Bronchial epithelial cell (primary cell): ENCODE data around the gene CCN6. TPM values are rescaled to one million over a fixed set of nuclear protein-coding genes. Genes with fewer than 3 reads are reported as not detected.
"Not testable (repeated sequence)": the region's sequence is repeated elsewhere in the genome, so short reads cannot be mapped to it uniquely, and the experiment has no call there.

Experiments used
- DNase-seq: peaks from one replicate; pipeline ENCODE4 v3.0.0-alpha.2; 2010; ENCODE audit warnings: low read depth
- FAIRE-seq: peaks from 2 replicates; lab custom pipeline; 2011; peaks lifted over from hg19 to GRCh38; lab: Jason Lieb, UNC
- H3K27me3 ChIP-seq: 2 replicates; pipeline ENCODE4 v1.5.1; 2011; ENCODE audit warnings: low read length; ENCODE audit not compliant: control insufficient read depth, insufficient read depth
- H3K36me3 ChIP-seq: 2 replicates; pipeline ENCODE4 v1.5.1; 2011; ENCODE audit warnings: low read length; ENCODE audit not compliant: control insufficient read depth, insufficient read depth
- H3K4me3 ChIP-seq: 2 replicates; pipeline ENCODE4 v1.5.1; 2011; ENCODE audit warnings: mild to moderate bottlenecking, low read depth, low read length, control low read depth
- total RNA-seq: library from RNA; depleted of rRNA; stranded (reverse); fragments of >200 nt; gene quantifications from 2 replicates; pipeline ENCODE4 v1.2.1, GENCODE V29; 2014
- TF ChIP-seq, protein P1 (sequence below): IDR thresholded peaks from 2 replicates; pipeline ENCODE4 v1.5.1; 2011; ENCODE audit warnings: mild to moderate bottlenecking, moderate library complexity, low read length, control low read depth, inconsistent platforms; ENCODE audit not compliant: insufficient read depth, severe bottlenecking

The CCN6 gene
- total RNA-seq, 1 donor from 2014 or later = not detected

DNA sequence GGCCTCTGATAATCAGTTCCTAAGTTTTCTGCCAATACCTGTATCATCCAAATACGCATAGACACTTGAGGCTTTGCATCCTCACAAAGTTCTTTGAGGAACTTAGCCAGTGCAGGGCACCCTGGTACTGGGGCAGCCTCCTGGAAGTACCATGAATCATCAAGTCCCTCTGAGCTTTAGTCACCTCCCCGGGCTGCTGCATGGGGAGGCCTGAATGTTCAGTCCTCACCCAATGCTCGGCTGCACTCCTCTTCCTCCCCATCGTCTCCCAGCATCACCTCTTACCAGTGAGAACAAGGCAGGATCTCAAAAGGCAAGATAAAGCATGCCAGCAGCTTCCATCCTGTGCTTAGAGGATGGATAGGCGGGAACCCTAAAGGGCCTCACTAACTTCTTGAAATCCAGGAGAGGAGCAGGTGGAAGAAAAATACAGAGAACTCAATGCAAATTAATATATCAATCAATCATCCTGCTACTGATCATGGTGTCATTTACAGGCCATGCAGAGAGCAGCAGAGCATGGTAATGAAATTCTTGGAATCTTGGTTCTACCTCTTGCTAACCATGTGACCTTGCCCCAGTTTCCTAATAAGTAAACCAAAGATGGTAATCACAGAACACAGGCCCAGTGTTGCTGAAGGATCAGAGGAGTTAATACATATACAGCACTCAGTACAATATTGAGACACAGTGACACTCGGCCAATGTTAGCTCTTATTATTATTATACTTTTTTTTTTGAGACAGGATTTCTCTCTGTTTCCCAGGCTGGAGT is 4.7 kb upstream of the CCN6 start:
- peak; percentile 55 for DNase-seq

GRCh38 chr6:112049996-112050395 is 3.9 kb upstream of the CCN6 start:
- no peak overlapping the region for H3K4me3 ChIP-seq
- H3K36me3 ChIP-seq = no peaks in the 10 kb centered on the region
- DNase-seq = no peak
- no peaks in the 10 kb centered on the region for H3K27me3 ChIP-seq
- TF ChIP-seq, protein P1, sequence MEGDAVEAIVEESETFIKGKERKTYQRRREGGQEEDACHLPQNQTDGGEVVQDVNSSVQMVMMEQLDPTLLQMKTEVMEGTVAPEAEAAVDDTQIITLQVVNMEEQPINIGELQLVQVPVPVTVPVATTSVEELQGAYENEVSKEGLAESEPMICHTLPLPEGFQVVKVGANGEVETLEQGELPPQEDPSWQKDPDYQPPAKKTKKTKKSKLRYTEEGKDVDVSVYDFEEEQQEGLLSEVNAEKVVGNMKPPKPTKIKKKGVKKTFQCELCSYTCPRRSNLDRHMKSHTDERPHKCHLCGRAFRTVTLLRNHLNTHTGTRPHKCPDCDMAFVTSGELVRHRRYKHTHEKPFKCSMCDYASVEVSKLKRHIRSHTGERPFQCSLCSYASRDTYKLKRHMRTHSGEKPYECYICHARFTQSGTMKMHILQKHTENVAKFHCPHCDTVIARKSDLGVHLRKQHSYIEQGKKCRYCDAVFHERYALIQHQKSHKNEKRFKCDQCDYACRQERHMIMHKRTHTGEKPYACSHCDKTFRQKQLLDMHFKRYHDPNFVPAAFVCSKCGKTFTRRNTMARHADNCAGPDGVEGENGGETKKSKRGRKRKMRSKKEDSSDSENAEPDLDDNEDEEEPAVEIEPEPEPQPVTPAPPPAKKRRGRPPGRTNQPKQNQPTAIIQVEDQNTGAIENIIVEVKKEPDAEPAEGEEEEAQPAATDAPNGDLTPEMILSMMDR = no peak
- no peak for FAIRE-seq

More for the DNA sequence above, 4.7 kb upstream of the CCN6 start:
- H3K27me3 ChIP-seq = no peaks in the 10 kb centered on the region
- no peak for FAIRE-seq
- TF ChIP-seq, protein P1 = no peak
- H3K4me3 ChIP-seq = no peak overlapping the region
- H3K36me3 ChIP-seq = no peaks in the 10 kb centered on the region

GRCh38 chr6:112050429-112050828 is 3.5 kb upstream of the CCN6 start:
- Histone ChIP-seq H3K27me3 (no peaks in the 10 kb centered on the region), H3K36me3 (no peaks in the 10 kb centered on the region), H3K4me3 (no peak overlapping the region)
- FAIRE-seq (no peak), DNase-seq (no peak)
- TF ChIP-seq, protein P1 = no peak

DNA sequence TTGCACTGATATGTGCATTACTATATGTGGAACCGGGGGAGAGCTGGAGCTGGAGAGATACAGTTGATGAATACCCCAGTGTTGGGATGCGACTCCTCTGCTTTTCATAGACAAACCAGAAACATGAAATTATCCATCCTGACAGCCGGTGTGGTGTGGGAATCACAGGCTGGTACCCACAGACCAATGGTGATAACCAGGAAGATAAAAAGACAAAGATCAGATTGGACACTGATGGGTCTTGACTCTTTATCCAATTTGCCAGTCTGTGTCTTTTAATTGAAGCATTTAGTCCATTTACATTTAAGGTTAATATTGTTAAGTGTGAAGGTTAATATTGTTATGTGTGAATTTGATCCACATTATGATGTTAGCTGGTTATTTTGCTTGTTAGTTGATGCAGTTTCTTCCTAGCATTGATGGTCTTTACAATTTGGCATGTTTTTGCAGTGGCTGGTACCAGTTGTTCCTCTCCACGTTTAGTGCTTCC is 2.6 kb upstream of the CCN6 start:
- FAIRE-seq, H3K4me3 ChIP-seq, DNase-seq: not testable (repeated sequence)

GRCh38 chr6:112054555-112055190 is 769 bp downstream of the CCN6 start:
- FAIRE-seq (no peak), DNase-seq (no peak)
- no peaks in the 10 kb centered on the region for H3K36me3 ChIP-seq
- TF ChIP-seq, protein P1 = no peak
- no peak overlapping the region for H3K4me3 ChIP-seq
- peaks cover 2% of the 10 kb centered on the region for H3K27me3 ChIP-seq

More for the DNA sequence above, 2.6 kb upstream of the CCN6 start:
- H3K36me3 ChIP-seq, H3K27me3 ChIP-seq: not testable (repeated sequence)
